ENCODE results near the gene PNPLA7. TPM values are rescaled to one million over a fixed set of nuclear protein-coding genes. Genes with fewer than 3 reads are reported as not detected.
A peak's percentile ranks its signal among the peaks of the same experiment; 100 is the strongest.
"Not testable (repeated sequence)": the region's sequence is repeated elsewhere in the genome, so short reads cannot be mapped to it uniquely, and the experiment has no call there.

The PNPLA7 gene
- total RNA-seq, 1 donor from 2014 or later = 1.6 TPM

- Mint-ChIP-seq H3K4me3 (ENCODE audit: low read depth) (no peak overlapping the region), H3K27me3 (ENCODE audit: low read depth) (no peaks in the 10 kb centered on the region), H3K36me3 (ENCODE audit: low read depth) (peaks cover 34% of the 10 kb centered on the region), H3K9me3 (no peaks in the 10 kb centered on the region), H3K4me1 (ENCODE audit: low read depth) (peaks cover 12% of the 10 kb centered on the region), H3K27ac (no peak overlapping the region)
- intact Hi-C loops (cut with micrococcal nuclease) = no loop called here
- DNase-seq (ENCODE audit: low spot score) = no peak
Measured at GRCh38 chr9:137569609-137570203, 19.5 kb upstream of the PNPLA7 start.

DNA sequence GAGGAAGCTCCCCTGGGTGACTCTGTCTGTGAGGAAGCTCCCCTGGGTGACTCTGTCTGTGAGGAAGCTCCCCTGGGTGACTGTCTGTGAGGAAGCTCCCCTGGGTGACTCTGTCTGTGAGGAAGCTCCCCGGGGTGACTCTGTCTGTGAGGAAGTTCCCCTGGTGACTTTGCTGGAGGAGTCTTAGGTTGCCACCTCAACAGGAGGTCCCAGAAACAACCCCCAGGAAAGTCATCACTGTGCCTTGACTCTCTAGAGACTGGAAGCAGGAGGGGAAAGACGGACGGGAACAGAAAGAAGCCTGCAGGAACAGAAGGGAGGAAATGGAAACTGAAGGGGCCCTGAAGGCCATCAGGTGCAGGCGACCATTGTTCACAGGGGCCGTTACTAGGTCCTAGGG, 18.2 kb upstream of the PNPLA7 start:
- DNase-seq (ENCODE audit: low spot score); H3K27ac Mint-ChIP-seq; H3K9me3 Mint-ChIP-seq; intact Hi-C loops (cut with micrococcal nuclease); H3K27me3 Mint-ChIP-seq (ENCODE audit: low read depth); H3K4me3 Mint-ChIP-seq (ENCODE audit: low read depth): not testable (repeated sequence)
- H3K4me1 Mint-ChIP-seq (ENCODE audit: low read depth) = peaks cover 12% of the 10 kb centered on the region
- peaks cover 38% of the 10 kb centered on the region for H3K36me3 Mint-ChIP-seq (ENCODE audit: low read depth)

DNA sequence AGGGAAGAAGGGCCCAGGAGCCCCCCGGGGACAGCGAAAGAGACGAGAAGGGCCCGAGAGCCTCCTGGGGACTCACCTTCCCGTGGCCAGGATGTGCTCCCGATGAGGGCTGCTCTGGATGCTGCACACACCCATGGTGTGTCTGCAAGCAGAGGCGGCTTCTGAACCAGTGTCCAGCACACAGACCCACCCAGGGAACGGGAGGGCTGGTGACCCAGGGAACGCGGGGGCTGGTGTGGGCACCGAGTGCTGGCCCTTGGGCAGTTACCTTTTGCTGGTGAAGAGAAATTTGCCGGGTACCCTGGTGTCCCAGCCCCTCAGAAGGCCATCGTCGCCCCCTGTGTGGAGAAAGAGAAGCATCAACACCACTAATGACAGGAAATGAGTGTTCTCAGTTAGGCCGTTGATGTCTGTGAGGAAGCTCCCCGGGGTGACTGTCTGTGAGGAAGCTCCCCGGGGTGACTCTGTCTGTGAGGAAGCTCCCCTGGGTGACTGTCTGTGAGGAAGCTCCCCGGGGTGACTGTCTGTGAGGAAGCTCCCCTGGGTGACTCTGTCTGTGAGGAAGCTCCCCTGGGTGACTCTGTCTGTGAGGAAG, 14.7 kb upstream of the PNPLA7 start:
- H3K4me1 Mint-ChIP-seq (ENCODE audit: low read depth) = peaks cover 3% of the 10 kb centered on the region
- no peak overlapping the region for H3K27ac Mint-ChIP-seq
- no peak overlapping the region for H3K4me3 Mint-ChIP-seq (ENCODE audit: low read depth)
- peaks cover 37% of the 10 kb centered on the region for H3K36me3 Mint-ChIP-seq (ENCODE audit: low read depth)
- no peaks in the 10 kb centered on the region for H3K27me3 Mint-ChIP-seq (ENCODE audit: low read depth)
- DNase-seq (ENCODE audit: low spot score) = no peak
- intact Hi-C loops (cut with micrococcal nuclease) = no loop called here
- H3K9me3 Mint-ChIP-seq = no peaks in the 10 kb centered on the region

GRCh38 chr9:137564134-137564533, 13.9 kb upstream of the PNPLA7 start:
- DNase-seq (ENCODE audit: low spot score) = no peak
- Mint-ChIP-seq H3K36me3 (ENCODE audit: low read depth) (peaks cover 45% of the 10 kb centered on the region), H3K4me1 (ENCODE audit: low read depth) (peaks cover 3% of the 10 kb centered on the region), H3K27ac (no peak overlapping the region), H3K4me3 (ENCODE audit: low read depth) (no peak overlapping the region), H3K9me3 (no peaks in the 10 kb centered on the region), H3K27me3 (ENCODE audit: low read depth) (no peaks in the 10 kb centered on the region)
- intact Hi-C loops (cut with micrococcal nuclease) = no loop called here

DNA sequence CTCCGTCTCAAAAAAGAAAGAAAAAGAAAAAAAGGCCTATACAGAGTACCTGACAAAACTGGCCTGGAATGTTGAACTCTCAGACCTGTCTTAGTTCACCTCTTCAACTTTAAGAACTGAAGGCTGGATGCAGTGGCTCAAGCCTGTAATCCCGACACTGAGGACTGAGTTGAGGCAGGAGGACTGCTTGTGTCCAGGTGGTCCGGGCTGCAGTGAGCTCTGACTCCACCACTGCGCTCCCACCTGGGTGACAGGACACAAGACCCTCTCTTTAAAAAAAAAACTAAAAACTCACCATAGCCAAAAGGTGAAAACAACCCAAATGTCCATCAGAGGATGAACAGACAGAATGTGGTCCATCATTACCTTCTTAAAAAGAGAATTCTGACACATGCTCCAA, 7.9 kb upstream of the PNPLA7 start:
- H3K27ac Mint-ChIP-seq = no peak overlapping the region
- H3K36me3 Mint-ChIP-seq (ENCODE audit: low read depth) = peaks cover 62% of the 10 kb centered on the region
- intact Hi-C loops (cut with micrococcal nuclease) = no loop called here
- no peaks in the 10 kb centered on the region for H3K27me3 Mint-ChIP-seq (ENCODE audit: low read depth)
- no peaks in the 10 kb centered on the region for H3K9me3 Mint-ChIP-seq
- H3K4me1 Mint-ChIP-seq (ENCODE audit: low read depth) = peaks cover 2% of the 10 kb centered on the region
- DNase-seq (ENCODE audit: low spot score) = no peak
- H3K4me3 Mint-ChIP-seq (ENCODE audit: low read depth) = no peak overlapping the region

DNA sequence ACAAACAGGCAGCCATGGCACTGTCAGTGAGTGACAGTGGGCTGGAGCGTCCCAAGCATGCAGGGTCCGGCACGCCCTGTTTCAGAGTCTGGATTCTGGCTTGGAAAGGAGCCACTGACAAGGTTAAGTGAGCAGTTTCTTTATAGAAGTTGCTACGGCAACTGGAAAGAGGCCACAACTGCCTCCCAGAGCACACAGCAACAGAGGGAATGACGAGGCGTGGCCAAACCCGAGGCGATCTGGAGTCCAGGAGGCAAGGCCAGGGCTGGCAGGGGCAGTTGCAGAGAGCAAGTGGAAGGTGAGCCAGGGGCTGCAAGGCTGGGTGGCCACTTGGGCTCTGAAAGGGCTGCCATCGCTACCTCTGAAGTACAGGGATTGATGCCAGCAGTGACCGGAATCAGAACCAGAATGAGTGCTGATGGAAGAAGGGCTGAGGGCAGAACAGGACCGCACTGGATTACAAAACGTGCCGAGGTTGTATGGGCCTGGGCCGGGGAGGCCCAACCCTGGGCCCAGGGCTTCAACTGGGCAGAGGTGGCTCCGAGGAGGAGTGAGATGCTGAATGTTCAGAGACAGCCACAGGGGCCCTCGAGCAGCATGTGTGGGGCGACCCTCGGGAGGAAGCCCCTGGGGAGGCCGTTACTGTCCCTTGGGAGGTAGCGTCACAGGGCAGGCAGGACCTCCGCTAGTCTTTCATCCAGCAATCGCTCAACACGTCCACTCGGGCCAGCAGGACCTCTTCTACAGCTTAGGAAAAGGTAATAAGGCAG, 6.1 kb upstream of the PNPLA7 start:
- H3K27me3 Mint-ChIP-seq (ENCODE audit: low read depth) = no peaks in the 10 kb centered on the region
- no peak for DNase-seq (ENCODE audit: low spot score)
- peaks cover 55% of the 10 kb centered on the region for H3K36me3 Mint-ChIP-seq (ENCODE audit: low read depth)
- H3K4me1 Mint-ChIP-seq (ENCODE audit: low read depth) = peaks cover 5% of the 10 kb centered on the region
- intact Hi-C loops (cut with micrococcal nuclease) = no loop called here
- H3K4me3 Mint-ChIP-seq (ENCODE audit: low read depth) = no peak overlapping the region
- H3K9me3 Mint-ChIP-seq = no peaks in the 10 kb centered on the region
- no peak overlapping the region for H3K27ac Mint-ChIP-seq

DNA sequence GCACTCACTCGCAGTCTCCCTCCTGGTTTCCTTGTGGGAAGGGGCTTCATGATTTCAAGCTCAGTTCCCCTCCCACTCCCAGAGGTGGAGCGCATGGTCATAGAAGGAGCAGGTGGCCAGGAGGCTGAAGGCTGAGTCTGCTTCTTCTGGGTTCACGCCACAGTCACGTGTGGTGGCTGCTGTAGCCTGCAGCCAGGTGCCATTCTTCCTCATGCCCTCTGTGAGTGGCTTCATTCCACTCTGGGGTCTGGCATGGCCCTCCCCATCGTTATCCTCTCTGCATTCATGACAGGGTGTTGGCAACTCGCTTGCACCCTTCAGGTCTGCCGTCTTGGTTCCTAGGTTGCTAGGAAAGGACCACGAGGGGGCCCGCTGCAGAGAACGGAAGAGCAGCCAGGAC, 5.0 kb upstream of the PNPLA7 start:
- H3K27ac Mint-ChIP-seq = no peak overlapping the region
- intact Hi-C loops (cut with micrococcal nuclease) = no loop called here
- peaks cover 6% of the 10 kb centered on the region for H3K4me1 Mint-ChIP-seq (ENCODE audit: low read depth)
- DNase-seq (ENCODE audit: low spot score) = no peak
- no peak overlapping the region for H3K4me3 Mint-ChIP-seq (ENCODE audit: low read depth)
- H3K27me3 Mint-ChIP-seq (ENCODE audit: low read depth) = no peaks in the 10 kb centered on the region
- H3K36me3 Mint-ChIP-seq (ENCODE audit: low read depth) = peaks cover 53% of the 10 kb centered on the region
- no peaks in the 10 kb centered on the region for H3K9me3 Mint-ChIP-seq

DNA sequence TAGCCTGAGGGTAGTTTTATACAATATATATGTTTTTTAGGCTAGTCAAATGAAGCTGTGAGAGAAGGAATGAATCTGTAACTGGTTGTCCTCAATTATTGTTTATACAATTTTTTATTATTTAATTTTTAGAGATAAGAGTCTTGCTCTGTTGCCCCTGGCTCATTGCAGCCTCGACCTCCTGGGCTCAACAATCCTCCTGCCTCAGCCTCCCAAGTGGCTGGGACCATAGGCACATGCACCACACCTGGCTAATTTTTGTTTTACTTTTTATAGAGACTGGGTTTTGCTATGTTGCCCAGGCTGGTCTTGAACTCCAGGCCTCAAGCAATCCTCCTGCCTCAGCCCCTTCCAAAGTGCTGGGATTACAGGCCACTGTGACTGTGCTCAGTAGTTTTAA, 4.1 kb upstream of the PNPLA7 start:
- DNase-seq (ENCODE audit: low spot score) = no peak
- Mint-ChIP-seq H3K4me3 (ENCODE audit: low read depth) (no peak overlapping the region), H3K4me1 (ENCODE audit: low read depth) (peaks cover 8% of the 10 kb centered on the region), H3K9me3 (no peaks in the 10 kb centered on the region), H3K27ac (no peak overlapping the region), H3K36me3 (ENCODE audit: low read depth) (peaks cover 44% of the 10 kb centered on the region), H3K27me3 (ENCODE audit: low read depth) (no peaks in the 10 kb centered on the region)
- intact Hi-C loops (cut with micrococcal nuclease) = no loop called here

- Mint-ChIP-seq H3K4me3 (ENCODE audit: low read depth) (peak overlapping the region; percentile 42), H3K36me3 (ENCODE audit: low read depth) (peaks cover 42% of the 10 kb centered on the region)
- intact Hi-C loops (cut with micrococcal nuclease); H3K27ac Mint-ChIP-seq; H3K9me3 Mint-ChIP-seq; H3K4me1 Mint-ChIP-seq (ENCODE audit: low read depth); DNase-seq (ENCODE audit: low spot score); H3K27me3 Mint-ChIP-seq (ENCODE audit: low read depth): not testable (repeated sequence)
Measured at GRCh38 chr9:137553654-137554053, 3.5 kb upstream of the PNPLA7 start.

DNA sequence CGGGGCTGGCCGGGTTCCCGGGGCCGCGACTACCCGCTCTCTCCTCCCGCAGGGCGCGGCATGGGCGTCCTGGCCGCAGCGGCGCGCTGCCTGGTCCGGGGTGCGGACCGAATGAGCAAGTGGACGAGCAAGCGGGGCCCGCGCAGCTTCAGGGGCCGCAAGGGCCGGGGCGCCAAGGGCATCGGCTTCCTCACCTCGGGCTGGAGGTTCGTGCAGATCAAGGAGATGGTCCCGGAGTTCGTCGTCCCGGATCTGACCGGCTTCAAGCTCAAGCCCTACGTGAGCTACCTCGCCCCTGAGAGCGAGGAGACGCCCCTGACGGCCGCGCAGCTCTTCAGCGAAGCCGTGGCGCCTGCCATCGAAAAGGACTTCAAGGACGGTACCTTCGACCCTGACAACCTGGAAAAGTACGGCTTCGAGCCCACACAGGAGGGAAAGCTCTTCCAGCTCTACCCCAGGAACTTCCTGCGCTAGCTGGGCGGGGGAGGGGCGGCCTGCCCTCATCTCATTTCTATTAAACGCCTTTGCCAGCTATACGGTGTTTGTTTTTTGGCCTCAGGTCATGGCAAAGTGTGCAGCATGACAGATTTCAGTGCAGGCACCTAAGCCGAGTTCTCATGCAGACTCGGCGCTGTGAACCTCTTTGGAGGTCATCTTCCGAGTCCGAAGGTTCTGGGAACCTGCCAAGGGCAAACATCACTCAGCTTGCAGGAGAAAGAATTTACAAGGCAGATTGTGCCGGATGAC, 2.0 kb upstream of the PNPLA7 start:
- peak overlapping the region; percentile 90 for H3K4me3 Mint-ChIP-seq (ENCODE audit: low read depth)
- peaks cover 8% of the 10 kb centered on the region for H3K4me1 Mint-ChIP-seq (ENCODE audit: low read depth)
- no peaks in the 10 kb centered on the region for H3K9me3 Mint-ChIP-seq
- no peaks in the 10 kb centered on the region for H3K27me3 Mint-ChIP-seq (ENCODE audit: low read depth)
- DNase-seq (ENCODE audit: low spot score) = peak; percentile 30
- H3K36me3 Mint-ChIP-seq (ENCODE audit: low read depth) = peaks cover 37% of the 10 kb centered on the region
- H3K27ac Mint-ChIP-seq = peak overlapping the region; percentile 69
- intact Hi-C loops (cut with micrococcal nuclease) = no loop called here

DNA sequence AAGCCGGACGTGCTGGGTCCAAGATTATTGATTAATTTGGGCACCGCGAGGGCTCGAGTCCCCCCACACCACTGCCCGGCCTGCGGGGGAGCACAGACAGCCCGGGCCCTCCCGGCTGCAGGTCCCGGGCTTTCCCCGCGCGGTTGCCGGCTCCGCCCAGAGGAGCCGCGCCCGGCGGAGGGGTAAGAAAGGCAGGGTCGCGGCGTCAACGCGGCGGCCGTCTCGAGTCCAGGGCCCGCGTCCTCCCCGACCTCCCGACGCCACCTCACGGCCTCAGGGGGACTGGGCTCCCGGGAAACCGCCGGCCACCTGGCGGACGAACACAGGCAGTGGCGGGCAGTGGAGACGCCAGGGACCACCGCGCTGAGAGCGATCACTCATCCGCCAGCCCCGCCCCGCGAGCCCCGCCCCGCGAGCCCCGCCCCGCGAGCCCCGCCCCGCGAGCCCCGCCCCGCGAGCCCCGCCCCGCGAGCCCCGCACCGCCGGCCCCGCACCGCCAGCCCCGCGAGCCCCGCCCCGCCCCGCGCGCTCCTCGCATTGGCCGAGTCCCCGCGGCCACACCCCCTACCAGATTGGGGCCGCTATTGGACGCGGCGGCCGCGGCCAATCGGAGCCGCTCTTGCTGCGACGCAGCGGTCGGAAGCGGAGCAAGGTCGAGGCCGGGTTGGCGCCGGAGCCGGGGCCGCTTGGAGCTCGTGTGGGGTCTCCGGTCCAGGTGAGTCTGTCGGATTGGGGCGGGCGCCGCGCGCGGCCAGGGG, 1.2 kb upstream of the PNPLA7 start, which contains the start of gene MRPL41:
TSS of gene MRPL41 (plus strand) at position 616 of the 758 bp plus-strand sequence. CDS start 203 bp downstream, outside the sequence.
- peak; percentile 90 for DNase-seq (ENCODE audit: low spot score)
- Mint-ChIP-seq H3K27ac (peak within 1 kb of the TSS; percentile 69), H3K9me3 (no peaks in the 10 kb centered on the region), H3K27me3 (ENCODE audit: low read depth) (no peaks in the 10 kb centered on the region), H3K4me1 (ENCODE audit: low read depth) (peaks cover 8% of the 10 kb centered on the region), H3K36me3 (ENCODE audit: low read depth) (peaks cover 31% of the 10 kb centered on the region), H3K4me3 (ENCODE audit: low read depth) (peak within 1 kb of the TSS; percentile 90)
- intact Hi-C loops (cut with micrococcal nuclease) = loop anchor here (1.0 to 2.0 kb wide), 3 partner anchors 27 to 93 kb away; partner anchors contain the start of genes ARRDC1, DPH7 and NSMF

- intact Hi-C loops (cut with micrococcal nuclease) = loop anchor here (1.0 to 2.0 kb wide), 3 partner anchors 28 to 92 kb away; partner anchors contain the start of genes ARRDC1, DPH7 and NSMF
- DNase-seq (ENCODE audit: low spot score); H3K9me3 Mint-ChIP-seq; H3K4me1 Mint-ChIP-seq (ENCODE audit: low read depth); H3K27me3 Mint-ChIP-seq (ENCODE audit: low read depth); H3K27ac Mint-ChIP-seq: not testable (repeated sequence)
- Mint-ChIP-seq H3K36me3 (ENCODE audit: low read depth) (peaks cover 26% of the 10 kb centered on the region), H3K4me3 (ENCODE audit: low read depth) (peak overlapping the region; percentile 68)
Measured at GRCh38 chr9:137550958-137551263, 709 bp upstream of the PNPLA7 start.
